IMR-90 (cell line): Measurements from ENCODE around the gene POMZP3. TPM values are rescaled to one million over a fixed set of nuclear protein-coding genes. Genes with fewer than 3 reads are reported as not detected.
"Not testable (repeated sequence)": the region's sequence is repeated elsewhere in the genome, so short reads cannot be mapped to it uniquely, and the experiment has no call there.

Experiments used
- ATAC-seq: fragments of 200-7000 bp; cut with Tn5 transposase; 2 replicates; pipeline ENCODE4 v1.9.1; 2020; ENCODE audit warnings: low read depth, mild to moderate bottlenecking, moderate library complexity
- BruUV-seq: library from RNA; stranded (reverse); fragments of 400-500 nt; replicated peaks from 2 replicates; lab custom pipeline; 2021; lab: Mats Ljungman, UMichigan
- CTCF ChIA-PET: fragments of 300-600 bp; formaldehyde crosslinking; extraction: SDS; loops from one replicate; lab custom pipeline; 2021; ENCODE audit warnings: antibody characterized with exemption; lab: Yijun Ruan, JAX
- POLR2A ChIA-PET: fragments of 300-600 bp; sonication (Branson Sonifier 250); formaldehyde crosslinking; loops from one replicate; lab custom pipeline; 2022; ENCODE audit warnings: antibody characterized with exemption; ENCODE audit not compliant: unreplicated experiment; lab: Charles Lee
- DNase-seq: peaks from one replicate; pipeline ENCODE4 v3.0.0; 2013
- H2AFZ ChIP-seq: replicated peaks from 2 replicates; pipeline ENCODE3; 2013; ENCODE audit warnings: low read length, mild to moderate bottlenecking; ENCODE audit not compliant: poor library complexity
- H2AK5ac ChIP-seq: 2 replicates; pipeline ENCODE4 v1.6.1; 2013; ENCODE audit warnings: low read depth, low read length, inconsistent platforms
- H2AK9ac ChIP-seq: replicated peaks from 2 replicates; pipeline ENCODE3; 2013; ENCODE audit warnings: mild to moderate bottlenecking, low read depth, low read length, moderate library complexity; ENCODE audit not compliant: poor library complexity
- H2BK120ac ChIP-seq: 2 replicates; pipeline ENCODE4 v1.6.1; 2013; ENCODE audit warnings: low read depth, low read length, inconsistent platforms
- H2BK15ac ChIP-seq: 3 replicates; pipeline ENCODE4 v1.6.1; 2013; ENCODE audit warnings: low read depth, low read length, inconsistent platforms
- H2BK20ac ChIP-seq: 2 replicates; pipeline ENCODE4 v1.6.1; 2013; ENCODE audit warnings: low read depth, mild to moderate bottlenecking, inconsistent platforms, low read length, moderate library complexity
- H2BK5ac ChIP-seq: 2 replicates; pipeline ENCODE4 v1.6.1; 2013; ENCODE audit warnings: mild to moderate bottlenecking, low read depth, low read length, inconsistent platforms; ENCODE audit not compliant: poor library complexity, severe bottlenecking
- H3K14ac ChIP-seq: replicated peaks from 2 replicates; pipeline ENCODE4 v1.6.1; 2013; ENCODE audit warnings: low read depth, low read length, inconsistent platforms
- H3K18ac ChIP-seq: 2 replicates; pipeline ENCODE4 v1.6.1; 2013; ENCODE audit warnings: low read depth, low read length, control low read depth
- H3K23ac ChIP-seq: 2 replicates; pipeline ENCODE4 v1.6.1; 2013; ENCODE audit warnings: low read depth, low read length, inconsistent platforms
- H3K27ac ChIP-seq: 2 replicates; pipeline ENCODE4 v1.5.1; 2013; ENCODE audit warnings: mild to moderate bottlenecking, control low read depth, low read length; ENCODE audit not compliant: insufficient read depth
- H3K27me3 ChIP-seq: 2 replicates; pipeline ENCODE4 v1.6.1; 2013; ENCODE audit warnings: low read length; ENCODE audit not compliant: control insufficient read depth, insufficient read depth
- H3K36me3 ChIP-seq: 2 replicates; pipeline ENCODE4 v1.6.1; 2013; ENCODE audit warnings: low read length, mixed read lengths; ENCODE audit not compliant: control insufficient read depth, insufficient read depth
- H3K4ac ChIP-seq: 2 replicates; pipeline ENCODE4 v1.6.1; 2013; ENCODE audit warnings: low read depth, low read length, inconsistent platforms
- H3K4me1 ChIP-seq: 2 replicates; pipeline ENCODE4 v1.6.1; 2013; ENCODE audit warnings: low read length, mixed read lengths; ENCODE audit not compliant: control insufficient read depth, insufficient read depth
- H3K4me2 ChIP-seq: 2 replicates; pipeline ENCODE4 v1.6.1; 2013; ENCODE audit warnings: low read depth, mild to moderate bottlenecking, control low read depth, low read length, moderate library complexity
- H3K4me3 ChIP-seq: 2 replicates; pipeline ENCODE4 v1.5.1; 2013; ENCODE audit warnings: low read depth, mild to moderate bottlenecking, control low read depth, low read length, moderate library complexity; ENCODE audit not compliant: insufficient read depth
- H3K56ac ChIP-seq: 2 replicates; pipeline ENCODE4 v1.6.1; 2013; ENCODE audit warnings: low read length, inconsistent platforms; ENCODE audit not compliant: insufficient read depth; ENCODE audit errors: extremely low read depth
- H3K79me1 ChIP-seq, 2 experiments: 2 replicates each; pipeline ENCODE4 v1.6.1; 2013; ENCODE audit warnings: low read length in 2 of 2, inconsistent platforms in 1 of 2, low read depth in 1 of 2
- H3K9ac ChIP-seq: 2 replicates; pipeline ENCODE4 v1.6.1; 2013; ENCODE audit warnings: low read depth, low read length, control low read depth
- H3K9me1 ChIP-seq: 2 replicates; pipeline ENCODE4 v1.6.1; 2013; ENCODE audit warnings: low read length, inconsistent platforms; ENCODE audit not compliant: insufficient read depth
- H3K9me3 ChIP-seq: 2 replicates; pipeline ENCODE4 v1.6.1; 2013; ENCODE audit warnings: low read length; ENCODE audit not compliant: control insufficient read depth, insufficient read depth
- H4K20me1 ChIP-seq: 2 replicates; pipeline ENCODE4 v1.6.1; 2013; ENCODE audit warnings: low read length, inconsistent platforms; ENCODE audit not compliant: insufficient read depth
- H4K5ac ChIP-seq: 2 replicates; pipeline ENCODE4 v1.6.1; 2013; ENCODE audit warnings: mild to moderate bottlenecking, low read depth, low read length, control low read depth
- H4K8ac ChIP-seq, 2 experiments: 2 replicates each; pipeline ENCODE4 v1.6.1; 2013; ENCODE audit warnings: low read depth in 2 of 2, low read length in 2 of 2, control low read depth in 1 of 2, inconsistent platforms in 1 of 2
- H4K91ac ChIP-seq: 2 replicates; pipeline ENCODE4 v1.6.1; 2013; ENCODE audit warnings: low read depth, low read length, inconsistent platforms; ENCODE audit not compliant: insufficient read depth
- RAD21 ChIP-seq: IDR thresholded peaks from 2 replicates; pipeline ENCODE4 v1.6.1; 2012; ENCODE audit warnings: low read length, improper control_type of control experiment
- SMC3 ChIP-seq: fragments of 150-350 bp; IDR thresholded peaks from 2 replicates; pipeline ENCODE4 v1.6.1; 2016; ENCODE audit warnings: low read depth, mild to moderate bottlenecking, antibody characterized with exemption, low read length, moderate library complexity
- WGBS, 2 experiments: methylation state at CpG; one replicate each; pipeline versions ENCODE4 v1.1.5 to v1.1.7; 2013; ENCODE audit warnings: missing lambda C conversion rate in 2 of 2; ENCODE audit not compliant: insufficient read length in 1 of 2; ENCODE audit errors: extremely low coverage in 2 of 2; 5-methylcytosine and 5-hydroxymethylcytosine counted together
- dilution Hi-C: fragments of 300-500 bp; cut with HindIII; formaldehyde crosslinking; loops from one replicate; pipeline ENCODE4 v1.14.3; 2018; ENCODE audit warnings: low sequenced_read_pairs; ENCODE audit not compliant: unreplicated experiment
- in situ Hi-C: fragments of 300-500 bp; cut with MboI; formaldehyde crosslinking; loops from 3 replicates; pipeline ENCODE4 v1.14.3; 2019; ENCODE audit warnings: low sequenced_read_pairs, inconsistent platforms, mixed read lengths
- intact Hi-C: fragments of 100-400 bp; cut with micrococcal nuclease; formaldehyde crosslinking; loops from 2 replicates; pipeline ENCODE4 v1.10.0; 2022
- polyA plus RNA-seq, 3 experiments: library from polyadenylated mRNA; depleted of rRNA; stranded (reverse); fragments of >200 nt; gene quantifications; 2 replicates each; pipeline ENCODE4 v1.2.3, GENCODE V29; 2012; ENCODE audit warnings: low replicate concordance in 1 of 3
- total RNA-seq: library from RNA; depleted of rRNA; stranded (reverse); fragments of >200 nt; gene quantifications from 2 replicates; pipeline ENCODE4 v1.2.3, GENCODE V29; 2012
- TF ChIP-seq, protein P1 (sequence below): conservative IDR thresholded peaks from 2 replicates; pipeline ENCODE4 v1.5.1; 2012; ENCODE audit warnings: mild to moderate bottlenecking, low read depth, low read length, improper control_type of control experiment

Gene POMZP3
- total and polyA plus RNA-seq, 2 of the 4 experiments (the other 2 are of a cell fraction) = 1.4 to 4.8 TPM

DNA sequence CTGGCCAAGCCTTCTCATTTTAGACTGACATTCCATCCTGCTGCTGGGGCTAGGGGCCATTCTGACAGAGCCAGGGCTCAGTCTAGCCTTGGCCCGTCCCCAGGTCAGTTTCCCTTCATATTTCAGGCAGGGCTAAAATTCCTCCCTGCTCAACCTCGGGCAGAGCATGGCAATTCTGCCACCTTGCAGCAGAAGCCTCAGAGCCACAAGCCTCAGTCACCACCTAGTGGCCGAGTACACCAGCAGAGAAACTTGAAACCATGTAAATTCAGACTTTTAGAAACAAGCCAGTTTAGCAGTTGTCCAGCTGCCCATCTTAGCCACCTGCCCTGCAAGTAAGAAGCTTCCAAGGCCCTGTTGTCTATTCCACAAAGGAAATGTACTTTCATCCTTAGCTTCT lies 13.3 kb downstream of the POMZP3 start:
- no CpG with 5 or more reads among the region's 3 CpGs for WGBS, 2 experiments
- H3K4ac ChIP-seq, H3K56ac ChIP-seq, H3K18ac ChIP-seq, BruUV-seq, H4K8ac ChIP-seq, H2BK5ac ChIP-seq, in situ Hi-C loops, H2AFZ ChIP-seq, H4K91ac ChIP-seq, H2BK15ac ChIP-seq, H2AK5ac ChIP-seq, H3K23ac ChIP-seq, H3K9ac ChIP-seq, H4K5ac ChIP-seq, H3K4me3 ChIP-seq, H2AK9ac ChIP-seq, H3K36me3 ChIP-seq, H2BK120ac ChIP-seq, H3K27ac ChIP-seq, intact Hi-C loops, H3K9me1 ChIP-seq, CTCF ChIA-PET, H3K27me3 ChIP-seq, H4K20me1 ChIP-seq, H3K79me1 ChIP-seq, H3K14ac ChIP-seq, H3K9me3 ChIP-seq, POLR2A ChIA-PET, dilution Hi-C loops, H3K4me1 ChIP-seq, H2BK20ac ChIP-seq, H3K4me2 ChIP-seq: not testable (repeated sequence)
- TF ChIP-seq RAD21 (peak; percentile 48), SMC3 (peak; percentile 24)
- TF ChIP-seq, protein P1, sequence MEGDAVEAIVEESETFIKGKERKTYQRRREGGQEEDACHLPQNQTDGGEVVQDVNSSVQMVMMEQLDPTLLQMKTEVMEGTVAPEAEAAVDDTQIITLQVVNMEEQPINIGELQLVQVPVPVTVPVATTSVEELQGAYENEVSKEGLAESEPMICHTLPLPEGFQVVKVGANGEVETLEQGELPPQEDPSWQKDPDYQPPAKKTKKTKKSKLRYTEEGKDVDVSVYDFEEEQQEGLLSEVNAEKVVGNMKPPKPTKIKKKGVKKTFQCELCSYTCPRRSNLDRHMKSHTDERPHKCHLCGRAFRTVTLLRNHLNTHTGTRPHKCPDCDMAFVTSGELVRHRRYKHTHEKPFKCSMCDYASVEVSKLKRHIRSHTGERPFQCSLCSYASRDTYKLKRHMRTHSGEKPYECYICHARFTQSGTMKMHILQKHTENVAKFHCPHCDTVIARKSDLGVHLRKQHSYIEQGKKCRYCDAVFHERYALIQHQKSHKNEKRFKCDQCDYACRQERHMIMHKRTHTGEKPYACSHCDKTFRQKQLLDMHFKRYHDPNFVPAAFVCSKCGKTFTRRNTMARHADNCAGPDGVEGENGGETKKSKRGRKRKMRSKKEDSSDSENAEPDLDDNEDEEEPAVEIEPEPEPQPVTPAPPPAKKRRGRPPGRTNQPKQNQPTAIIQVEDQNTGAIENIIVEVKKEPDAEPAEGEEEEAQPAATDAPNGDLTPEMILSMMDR = peak; percentile 38
- peak; percentile 65 for DNase-seq
- peak; percentile 70 for ATAC-seq

DNA sequence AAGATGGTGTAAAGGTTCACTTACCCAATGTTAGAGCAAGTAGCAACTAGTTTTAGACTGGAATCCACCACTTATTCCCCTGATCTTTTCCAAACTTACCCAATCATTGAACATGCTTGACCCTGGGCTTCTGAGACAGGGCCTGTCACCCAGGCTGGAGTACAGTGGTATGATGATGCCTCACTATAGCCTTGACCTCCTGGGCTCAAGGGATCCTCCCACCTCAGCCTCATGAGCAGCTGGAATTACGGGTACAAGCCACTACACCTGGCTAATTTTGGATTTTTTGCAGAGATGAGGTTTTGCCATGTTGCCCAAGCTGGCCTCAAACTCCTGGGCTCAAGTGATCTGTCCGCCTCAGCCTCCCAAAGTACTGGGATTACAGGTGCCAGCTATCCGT lies 14.8 kb downstream of the POMZP3 start:
- H3K9me1 ChIP-seq, H3K9ac ChIP-seq, H4K20me1 ChIP-seq, BruUV-seq, H2AK9ac ChIP-seq, DNase-seq, H3K14ac ChIP-seq, POLR2A ChIA-PET, dilution Hi-C loops, H3K4me2 ChIP-seq, intact Hi-C loops, H3K27ac ChIP-seq, H2AFZ ChIP-seq, H2BK5ac ChIP-seq, H3K79me1 ChIP-seq, H3K23ac ChIP-seq, H3K18ac ChIP-seq, H3K4me1 ChIP-seq, H3K36me3 ChIP-seq, H4K8ac ChIP-seq, H2BK20ac ChIP-seq, H3K27me3 ChIP-seq, H2AK5ac ChIP-seq, H4K5ac ChIP-seq, H2BK120ac ChIP-seq, H2BK15ac ChIP-seq, H3K4me3 ChIP-seq, H3K4ac ChIP-seq, H3K9me3 ChIP-seq, in situ Hi-C loops, H3K56ac ChIP-seq, CTCF ChIA-PET, H4K91ac ChIP-seq: not testable (repeated sequence)
- WGBS, 2 experiments = no CpG with 5 or more reads among the region's 3 CpGs
- ATAC-seq = 0 out of 2 replicates have a peak, but pooled peaks have one; percentile 6
